OCI-LY1 (cell line): ENCODE results near the gene NTNG1.

Source experiments
- H2AFZ ChIP-seq: fragments of 200-600 bp; sonication (generic), shearing (Covaris generic); 2 replicates; pipeline ENCODE4 v1.6.0; 2014; ENCODE audit warnings: antibody characterized with exemption, mild to moderate bottlenecking, low read length
- H3F3A ChIP-seq: fragments of 200-600 bp; sonication (generic), shearing (Covaris generic); 2 replicates; pipeline ENCODE4 v1.6.0; 2014; ENCODE audit warnings: mild to moderate bottlenecking, antibody characterized with exemption, low read length, moderate library complexity; ENCODE audit not compliant: insufficient read depth
- H3K27ac ChIP-seq: fragments of 200-600 bp; sonication (generic); 2 replicates; pipeline ENCODE4 v1.5.1; 2014; ENCODE audit warnings: low read length, mixed run types, mild to moderate bottlenecking, low read depth; ENCODE audit not compliant: poor library complexity, severe bottlenecking
- H3K27me3 ChIP-seq: fragments of 200-600 bp; sonication (generic); 2 replicates; pipeline ENCODE4 v1.6.0; 2014; ENCODE audit warnings: antibody characterized with exemption, mild to moderate bottlenecking, low read length, moderate library complexity; ENCODE audit not compliant: insufficient read depth
- H3K36me3 ChIP-seq: fragments of 200-600 bp; sonication (generic); 2 replicates; pipeline ENCODE4 v1.6.1; 2014; ENCODE audit warnings: mild to moderate bottlenecking, antibody characterized with exemption, low read length, moderate library complexity, mixed read lengths; ENCODE audit not compliant: insufficient read depth
- H3K4me1 ChIP-seq: fragments of 200-600 bp; sonication (generic); 2 replicates; pipeline ENCODE4 v1.5.1; 2014; ENCODE audit warnings: mild to moderate bottlenecking, low read length, moderate library complexity; ENCODE audit not compliant: insufficient read depth, severe bottlenecking
- H3K4me2 ChIP-seq: fragments of 200-600 bp; sonication (generic), shearing (Covaris generic); 2 replicates; pipeline ENCODE4 v1.6.1; 2014; ENCODE audit warnings: low read length
- H3K4me3 ChIP-seq: fragments of 200-600 bp; sonication (generic); 2 replicates; pipeline ENCODE4 v1.5.1; 2014; ENCODE audit warnings: low read length, low read depth, mild to moderate bottlenecking, mixed read lengths; ENCODE audit not compliant: poor library complexity, severe bottlenecking
- H3K79me2 ChIP-seq: fragments of 200-600 bp; shearing (Covaris generic); 2 replicates; pipeline ENCODE4 v1.6.1; 2016; ENCODE audit warnings: mixed run types, low read length, mixed read lengths; ENCODE audit not compliant: insufficient read depth
- H3K9ac ChIP-seq: fragments of 200-600 bp; sonication (generic), shearing (Covaris generic); 2 replicates; pipeline ENCODE4 v1.6.1; 2014; ENCODE audit warnings: mild to moderate bottlenecking, low read length, mixed read lengths
- H3K9me2 ChIP-seq: fragments of 200-600 bp; sonication (generic), shearing (Covaris generic); 2 replicates; pipeline ENCODE4 v1.6.1; 2014; ENCODE audit warnings: low read depth, mild to moderate bottlenecking, low read length, mixed read lengths
- H3K9me3 ChIP-seq: fragments of 200-600 bp; shearing (Covaris generic); 2 replicates; pipeline ENCODE4 v1.6.1; 2014; ENCODE audit warnings: low read length, mixed read lengths
- H4K20me1 ChIP-seq: fragments of 200-600 bp; sonication (generic), shearing (Covaris generic); 2 replicates; pipeline ENCODE4 v1.6.0; 2016; ENCODE audit warnings: mild to moderate bottlenecking, low read length; ENCODE audit not compliant: insufficient read depth
- EZH2 ChIP-seq: fragments of 200-600 bp; sonication (generic), shearing (Covaris generic); IDR thresholded peaks from 2 replicates; pipeline ENCODE4 v1.8.0; 2017; ENCODE audit warnings: borderline replicate concordance, mixed run types, mild to moderate bottlenecking, antibody characterized with exemption, low read length, moderate library complexity, mixed read lengths
- TF ChIP-seq, protein P1 (sequence below): fragments of 200-600 bp; sonication (generic), shearing (Covaris generic); IDR thresholded peaks from 2 replicates; pipeline ENCODE4 v1.5.1; 2017; ENCODE audit warnings: mild to moderate bottlenecking, antibody characterized with exemption, low read length, moderate library complexity, mixed read lengths

NTNG1 gene

DNA sequence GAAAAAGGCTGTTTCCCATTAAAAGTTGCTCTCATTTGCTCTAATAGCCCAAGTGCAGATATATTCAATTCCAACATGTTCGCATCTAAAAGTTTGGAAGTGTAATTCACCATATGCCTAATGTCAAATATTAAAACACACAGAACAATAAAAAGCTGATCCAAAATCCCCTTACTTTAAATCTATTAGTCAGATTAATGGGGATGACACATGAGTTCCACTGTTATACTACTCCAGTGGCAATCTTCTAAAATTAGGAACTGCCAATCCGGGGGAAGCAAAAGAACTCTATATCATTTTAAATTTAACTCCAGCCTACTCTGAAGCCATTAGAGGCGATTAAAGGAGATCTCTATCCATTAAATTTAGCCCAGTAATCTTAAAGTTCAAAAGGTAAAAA, 317.1 kb downstream of the NTNG1 start:
- H3K9me3 ChIP-seq: no peaks in the 10 kb centered on the region
- H3K4me3 ChIP-seq: no peak overlapping the region
- H4K20me1 ChIP-seq: no peaks in the 10 kb centered on the region
- no peaks in the 10 kb centered on the region for H3F3A ChIP-seq
- H3K4me1 ChIP-seq: no peaks in the 10 kb centered on the region
- H3K4me2 ChIP-seq: no peak overlapping the region
- H3K9ac ChIP-seq: no peak overlapping the region
- H3K27ac ChIP-seq: no peak overlapping the region
- TF ChIP-seq EZH2: no peak
- H2AFZ ChIP-seq: no peak overlapping the region
- H3K27me3 ChIP-seq: no peaks in the 10 kb centered on the region
- H3K36me3 ChIP-seq: no peaks in the 10 kb centered on the region
- no peaks in the 10 kb centered on the region for H3K9me2 ChIP-seq
- H3K79me2 ChIP-seq: no peaks in the 10 kb centered on the region

DNA sequence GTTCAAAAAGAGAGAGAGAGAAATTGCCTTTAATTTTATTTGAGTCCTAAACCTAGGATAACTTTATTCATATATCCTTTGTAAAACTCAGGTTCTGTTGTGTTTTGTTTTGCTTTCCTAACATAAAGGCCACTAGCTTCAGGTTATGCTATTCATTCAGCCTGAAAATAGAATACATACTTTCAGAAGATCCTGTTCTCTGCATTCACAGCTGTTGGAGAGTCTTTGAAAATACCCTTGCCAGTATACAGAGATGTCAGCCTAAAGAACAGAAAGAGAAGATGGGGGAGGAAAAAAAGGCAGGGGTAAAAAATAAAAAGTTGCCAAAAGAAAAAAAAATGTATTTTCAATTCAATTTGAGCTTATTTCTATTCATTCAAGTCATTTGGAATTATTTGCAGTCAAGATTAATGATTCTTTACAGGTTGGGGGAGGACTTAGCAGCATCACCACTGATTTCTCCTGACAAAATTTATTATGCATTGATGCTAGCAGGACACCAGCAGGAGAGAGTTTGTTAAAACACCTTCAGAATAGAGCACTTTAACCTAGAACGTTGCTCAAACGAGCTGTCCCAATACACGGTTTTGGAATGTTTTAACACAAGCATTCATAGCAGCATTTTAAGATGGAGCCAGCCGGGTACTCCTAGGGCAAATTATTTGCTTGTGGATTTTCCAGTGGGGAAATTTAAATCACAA, 318.5 kb downstream of the NTNG1 start:
- Histone ChIP-seq H3K4me3 (no peak overlapping the region), H2AFZ (no peak overlapping the region), H3K4me2 (no peak overlapping the region)

DNA sequence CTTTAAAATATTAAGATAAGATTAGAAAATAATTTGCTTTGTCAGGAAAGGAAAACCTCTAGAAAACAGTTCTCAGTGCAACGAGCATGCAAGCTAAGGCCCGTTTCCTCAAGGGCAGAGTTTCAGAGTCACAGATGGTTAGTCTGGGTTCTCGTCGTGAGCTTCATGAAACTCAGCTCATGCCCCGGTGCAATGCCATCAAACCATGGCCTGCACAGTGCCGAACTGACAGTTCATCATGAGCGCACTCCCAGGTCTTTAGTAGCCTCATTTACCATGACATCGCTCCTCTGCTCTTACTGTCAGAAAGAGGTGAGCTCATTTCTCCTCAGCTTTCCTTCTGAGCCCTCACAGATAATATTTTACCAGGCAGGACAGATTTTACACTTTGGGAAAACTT, 319.2 kb downstream of the NTNG1 start:
- H4K20me1 ChIP-seq: no peaks in the 10 kb centered on the region
- H3K27ac ChIP-seq: no peak overlapping the region
- no peaks in the 10 kb centered on the region for H3F3A ChIP-seq
- H3K4me3 ChIP-seq: no peak overlapping the region
- H3K4me1 ChIP-seq: no peaks in the 10 kb centered on the region
- no peaks in the 10 kb centered on the region for H3K79me2 ChIP-seq
- no peak overlapping the region for H3K9ac ChIP-seq
- H2AFZ ChIP-seq: no peak overlapping the region
- H3K9me3 ChIP-seq: no peaks in the 10 kb centered on the region
- no peaks in the 10 kb centered on the region for H3K36me3 ChIP-seq
- H3K27me3 ChIP-seq: no peaks in the 10 kb centered on the region
- H3K9me2 ChIP-seq: no peaks in the 10 kb centered on the region
- no peak for TF ChIP-seq EZH2
- TF ChIP-seq, protein P1, sequence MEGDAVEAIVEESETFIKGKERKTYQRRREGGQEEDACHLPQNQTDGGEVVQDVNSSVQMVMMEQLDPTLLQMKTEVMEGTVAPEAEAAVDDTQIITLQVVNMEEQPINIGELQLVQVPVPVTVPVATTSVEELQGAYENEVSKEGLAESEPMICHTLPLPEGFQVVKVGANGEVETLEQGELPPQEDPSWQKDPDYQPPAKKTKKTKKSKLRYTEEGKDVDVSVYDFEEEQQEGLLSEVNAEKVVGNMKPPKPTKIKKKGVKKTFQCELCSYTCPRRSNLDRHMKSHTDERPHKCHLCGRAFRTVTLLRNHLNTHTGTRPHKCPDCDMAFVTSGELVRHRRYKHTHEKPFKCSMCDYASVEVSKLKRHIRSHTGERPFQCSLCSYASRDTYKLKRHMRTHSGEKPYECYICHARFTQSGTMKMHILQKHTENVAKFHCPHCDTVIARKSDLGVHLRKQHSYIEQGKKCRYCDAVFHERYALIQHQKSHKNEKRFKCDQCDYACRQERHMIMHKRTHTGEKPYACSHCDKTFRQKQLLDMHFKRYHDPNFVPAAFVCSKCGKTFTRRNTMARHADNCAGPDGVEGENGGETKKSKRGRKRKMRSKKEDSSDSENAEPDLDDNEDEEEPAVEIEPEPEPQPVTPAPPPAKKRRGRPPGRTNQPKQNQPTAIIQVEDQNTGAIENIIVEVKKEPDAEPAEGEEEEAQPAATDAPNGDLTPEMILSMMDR: no peak
- H3K4me2 ChIP-seq: no peak overlapping the region

More for the DNA sequence above, 318.5 kb downstream of the NTNG1 start:
- no peaks in the 10 kb centered on the region for H3K36me3 ChIP-seq
- no peaks in the 10 kb centered on the region for H3K9me2 ChIP-seq
- H3K27ac ChIP-seq: no peak overlapping the region
- no peaks in the 10 kb centered on the region for H3K27me3 ChIP-seq
- H3K79me2 ChIP-seq: no peaks in the 10 kb centered on the region
- H3K4me1 ChIP-seq: no peaks in the 10 kb centered on the region
- TF ChIP-seq, protein P1: no peak
- TF ChIP-seq EZH2: no peak
- no peak overlapping the region for H3K9ac ChIP-seq
- no peaks in the 10 kb centered on the region for H3F3A ChIP-seq
- H4K20me1 ChIP-seq: no peaks in the 10 kb centered on the region
- no peaks in the 10 kb centered on the region for H3K9me3 ChIP-seq

DNA sequence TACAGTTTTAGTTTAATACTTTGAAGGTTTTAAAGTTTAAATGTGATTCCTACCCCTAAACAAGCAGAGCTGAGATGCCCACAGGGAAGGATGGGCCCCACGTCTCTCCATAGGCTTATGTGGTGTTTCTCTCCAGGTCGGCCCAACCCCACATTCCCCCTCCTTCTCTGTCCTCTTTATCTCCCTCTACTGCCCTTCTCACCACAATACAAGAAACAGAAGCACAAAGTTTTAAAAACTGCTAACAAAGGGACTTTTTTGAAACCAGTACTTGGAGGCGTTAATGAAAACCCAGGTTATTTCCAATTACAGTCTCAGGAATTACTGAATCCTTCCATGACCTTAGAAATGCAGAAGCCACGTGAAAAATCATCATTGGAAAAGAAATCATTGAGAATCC, 324.0 kb downstream of the NTNG1 start:
- no peak overlapping the region for H2AFZ ChIP-seq
- no peaks in the 10 kb centered on the region for H3K27me3 ChIP-seq
- H3F3A ChIP-seq: no peaks in the 10 kb centered on the region
- TF ChIP-seq EZH2: no peak
- TF ChIP-seq, protein P1: no peak
- H3K9ac ChIP-seq: no peak overlapping the region
- no peaks in the 10 kb centered on the region for H3K9me2 ChIP-seq
- H3K79me2 ChIP-seq: no peaks in the 10 kb centered on the region
- no peaks in the 10 kb centered on the region for H3K4me1 ChIP-seq
- H3K4me3 ChIP-seq: no peak overlapping the region
- no peak overlapping the region for H3K4me2 ChIP-seq
- H3K27ac ChIP-seq: no peak overlapping the region
- no peaks in the 10 kb centered on the region for H3K36me3 ChIP-seq
- no peaks in the 10 kb centered on the region for H4K20me1 ChIP-seq
- no peaks in the 10 kb centered on the region for H3K9me3 ChIP-seq
